ENCODE measurements around the gene PLSCR1.

PLSCR1 gene

DNA sequence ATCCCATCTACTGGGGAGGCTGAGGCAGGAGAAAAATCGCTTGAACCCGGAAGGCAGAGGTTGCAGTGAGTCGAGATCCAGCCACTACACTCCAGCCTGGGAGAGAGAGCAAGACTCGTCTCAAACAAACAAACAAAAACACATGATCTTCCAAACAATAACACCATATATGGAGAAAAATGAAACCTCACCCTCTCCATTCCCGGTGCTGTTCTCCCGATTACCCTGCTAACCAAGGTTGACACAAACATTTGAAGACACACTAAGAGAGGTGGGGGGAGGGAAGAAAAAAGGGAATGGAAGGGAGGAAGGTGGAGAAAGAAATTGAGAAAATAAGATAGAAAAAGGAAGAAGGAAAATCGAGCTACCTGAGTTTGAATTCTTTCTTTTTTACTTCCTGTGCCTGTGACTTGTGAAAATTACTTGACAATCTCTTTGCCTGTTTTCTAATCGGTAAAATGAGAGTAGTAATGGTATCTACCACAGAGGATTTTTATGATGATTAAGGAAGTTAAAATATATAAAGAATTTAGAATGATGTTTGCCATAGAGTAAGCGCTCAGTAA lies 73.9 kb downstream of the PLSCR1 start:
- no peak for DNase-seq

DNA sequence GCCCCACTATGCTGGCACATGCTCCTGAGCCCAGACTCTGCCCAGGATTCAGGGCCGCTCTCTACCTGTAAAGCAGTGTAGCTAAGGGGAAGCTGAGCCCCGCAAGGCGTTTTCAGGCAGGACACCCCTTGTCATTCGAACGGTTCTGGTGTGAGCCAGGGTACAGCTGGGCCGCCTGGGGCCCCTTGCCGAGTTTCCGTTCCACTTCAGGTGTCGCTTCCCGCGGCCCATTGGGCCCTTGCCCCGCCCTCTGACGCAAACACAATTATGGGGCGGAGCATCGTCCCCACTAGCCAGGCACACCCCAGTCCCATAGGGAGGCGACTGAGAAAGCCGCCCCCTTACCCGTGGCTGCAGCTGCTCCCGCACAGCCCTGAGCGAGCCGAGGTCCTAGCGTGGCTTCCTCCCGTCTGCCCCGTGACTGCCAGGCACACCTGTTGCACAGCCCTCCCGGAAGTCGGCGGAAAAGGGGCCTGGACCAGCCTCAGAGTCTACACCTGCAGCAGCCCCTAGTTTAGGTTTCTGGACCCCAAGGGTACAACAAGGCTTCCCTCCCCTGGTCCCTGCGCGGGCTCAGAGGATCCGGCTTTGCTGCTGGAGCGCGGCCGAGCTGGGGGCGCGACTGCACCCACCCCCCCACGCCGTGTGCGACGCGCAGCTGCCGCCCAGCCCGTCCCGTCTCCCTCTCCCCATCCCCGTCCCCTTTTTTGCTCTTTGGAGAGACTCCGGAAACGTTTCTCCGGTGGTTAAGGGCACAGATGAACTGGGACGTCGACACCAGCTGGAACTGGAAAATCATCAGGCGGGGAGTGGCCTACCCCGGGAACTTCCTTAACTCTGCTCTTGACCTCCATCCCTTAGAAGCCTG lies 75.0 kb downstream of the PLSCR1 start, which contains the start of gene PLSCR2:
Gene PLSCR2 (minus strand): TSS at position 412 of the 868 bp plus-strand sequence. CDS start 9,657 bp downstream, outside the sequence.
- peak; percentile 62 for DNase-seq

DNA sequence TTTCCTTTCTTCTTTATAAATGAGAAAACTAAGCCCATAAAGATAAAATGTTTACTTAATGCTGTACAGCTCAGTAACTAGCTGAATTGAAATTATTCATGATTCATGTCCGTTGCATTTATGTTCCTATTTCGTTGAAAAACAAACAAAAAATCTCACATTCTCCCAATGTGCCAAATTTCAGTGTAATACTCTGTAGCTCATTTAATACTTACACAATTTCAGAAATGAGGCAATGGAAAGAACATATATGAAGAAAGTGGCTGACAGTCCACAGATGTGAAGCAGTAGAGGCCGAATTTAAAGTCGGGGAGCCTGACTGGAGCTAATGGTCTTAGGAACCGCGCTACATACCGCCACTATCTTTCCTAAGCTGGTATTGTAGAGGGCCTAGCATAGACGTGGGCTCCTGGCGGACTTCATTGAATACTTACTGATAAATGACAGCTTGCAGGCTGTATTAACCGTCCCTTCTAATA lies 75.7 kb downstream of the PLSCR1 start:
- no peak for DNase-seq

DNA sequence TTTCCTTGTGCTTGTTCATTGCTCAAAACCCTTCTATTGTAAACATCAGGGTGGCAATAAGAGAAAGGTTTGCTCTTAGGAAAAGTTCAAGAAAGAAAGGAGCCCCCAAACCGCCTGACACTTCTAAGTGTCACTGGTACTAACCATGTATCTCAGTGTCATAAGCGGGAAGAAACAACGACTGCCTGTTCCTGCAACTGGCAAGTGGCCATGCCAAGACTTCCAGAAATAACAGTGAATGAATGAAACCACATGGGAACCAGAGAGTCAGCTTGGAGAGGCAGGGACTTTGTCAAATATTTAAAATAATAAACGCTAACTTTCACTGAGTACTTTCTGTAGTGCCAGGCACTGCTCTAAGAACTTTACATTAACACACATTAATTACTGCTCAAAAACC lies 76.2 kb downstream of the PLSCR1 start:
- DNase-seq: no peak

DNA sequence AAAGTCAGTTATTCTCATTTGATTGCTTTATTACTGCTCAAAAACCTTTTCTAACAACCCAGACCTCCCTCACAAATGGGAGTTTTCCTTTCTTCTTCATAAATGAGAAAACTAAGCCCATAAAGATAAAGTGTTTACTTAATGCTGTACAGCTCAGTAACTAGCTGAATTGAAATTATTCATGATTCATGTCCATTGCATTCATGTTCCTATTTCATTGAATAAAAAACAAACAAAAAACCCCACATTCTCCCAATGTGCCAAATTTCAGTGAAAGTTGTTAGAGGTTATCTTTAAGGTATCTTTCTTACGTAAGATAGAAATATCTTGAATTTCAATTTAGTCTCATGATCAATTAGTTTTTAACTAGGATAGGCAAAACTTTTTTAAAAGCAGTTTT lies 77.8 kb downstream of the PLSCR1 start:
- DNase-seq: no peak

DNA sequence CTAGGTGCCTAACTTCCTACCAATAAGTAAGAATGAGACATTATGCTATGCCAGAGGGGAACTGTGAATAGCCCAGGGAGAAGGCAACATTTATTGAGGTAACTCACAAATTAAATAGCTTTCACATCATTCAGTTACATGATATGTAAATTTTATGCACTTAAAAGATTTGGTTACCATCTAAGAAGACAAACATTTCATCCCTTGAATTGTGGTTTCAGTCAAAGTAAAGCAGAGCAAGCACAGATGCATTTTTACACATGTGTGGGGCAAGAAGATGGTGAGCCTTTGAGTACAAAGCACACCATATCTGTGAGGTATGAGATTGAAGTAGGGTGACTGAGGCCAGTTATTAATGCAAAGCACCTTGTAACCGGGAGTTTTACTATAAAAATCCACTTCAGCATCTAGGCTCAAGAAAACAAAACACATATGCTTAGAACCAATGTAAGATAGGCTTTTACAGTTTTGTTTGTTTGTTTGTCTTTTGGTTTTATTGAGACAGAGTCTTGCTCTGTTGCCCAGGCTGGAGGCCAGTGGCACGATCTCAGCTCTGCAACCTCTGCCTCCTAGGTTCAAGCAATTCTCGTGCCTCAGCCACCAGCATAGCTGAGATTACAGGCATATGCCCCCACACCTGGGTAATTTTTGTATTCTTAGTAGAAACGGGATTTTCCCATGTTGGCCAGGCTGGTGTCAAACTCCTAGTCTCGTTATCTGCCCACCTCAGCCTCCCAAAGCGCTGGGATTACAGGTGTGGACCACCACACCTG lies 78.5 kb downstream of the PLSCR1 start:
- DNase-seq: no peak

Data from activated CD4-positive, alpha-beta T cell treated with anti-CD3 and anti-CD28 coated beads, Interleukin-2, Interleukin-6, amounts not matched to agents 100 ng/mL and 50 ng/mL, durations not matched to agents 16 hours and 8 hours (primary cell).